Activated CD8-positive, alpha-beta memory T cell treated with anti-CD3 and anti-CD28 coated beads, Interleukin-2, amount 50 U/mL, for 24 hours (primary cell): Measurements from ENCODE around the gene SNAP29.
"Not testable (repeated sequence)": the region's sequence is repeated elsewhere in the genome, so short reads cannot be mapped to it uniquely, and the experiment has no call there.

Experiments
- DNase-seq: peaks from one replicate; pipeline ENCODE4 v3.0.0-alpha.2; 2020; ENCODE audit errors: extremely low read depth

SNAP29 gene

GRCh38 chr22:20858615-20859416, at the start of gene SNAP29, which contains the start of gene PI4KA:
TSS of gene SNAP29 (plus strand) at chr22:20859007. CDS start at chr22:20859111, 104 bp downstream.
TSS of gene PI4KA (minus strand) at chr22:20858811. CDS start at chr22:20858725, 86 bp downstream.
- peak; percentile 92 for DNase-seq

GRCh38 chr22:20809538-20810185, 49.1 kb upstream of the SNAP29 start:
- DNase-seq, result no peak

GRCh38 chr22:20810645-20811044, 48.2 kb upstream of the SNAP29 start:
- no peak for DNase-seq

- no peak for DNase-seq
These were observed 47.6 kb upstream of the SNAP29 start for GRCh38 chr22:20811171-20811570.

- DNase-seq, result no peak
These were observed 46.7 kb upstream of the SNAP29 start for GRCh38 chr22:20811971-20812660.

GRCh38 chr22:20813056-20813455, 45.8 kb upstream of the SNAP29 start:
- DNase-seq, result no peak

GRCh38 chr22:20814221-20814808, 44.5 kb upstream of the SNAP29 start:
- DNase-seq, result no peak

- no peak for DNase-seq
These were observed 43.2 kb upstream of the SNAP29 start for GRCh38 chr22:20815477-20816050.

GRCh38 chr22:20816559-20816958, 42.2 kb upstream of the SNAP29 start:
- no peak for DNase-seq

- no peak for DNase-seq
These were observed 40.3 kb upstream of the SNAP29 start for GRCh38 chr22:20818471-20818870.

- no peak for DNase-seq
These were observed 39.3 kb upstream of the SNAP29 start for GRCh38 chr22:20819471-20819870.

- not testable (repeated sequence) for DNase-seq
These were observed 37.0 kb upstream of the SNAP29 start for GRCh38 chr22:20821717-20822239.

GRCh38 chr22:20822240-20822639, 36.6 kb upstream of the SNAP29 start:
- DNase-seq, result no peak

GRCh38 chr22:20823264-20823663, 35.5 kb upstream of the SNAP29 start:
- DNase-seq, result no peak

- not testable (repeated sequence) for DNase-seq
These were observed 33.6 kb upstream of the SNAP29 start for GRCh38 chr22:20825216-20825615.

- DNase-seq, result no peak
These were observed 33.2 kb upstream of the SNAP29 start for GRCh38 chr22:20825624-20826023.

- not testable (repeated sequence) for DNase-seq
These were observed 32.2 kb upstream of the SNAP29 start for GRCh38 chr22:20826373-20827152.

- no peak for DNase-seq
These were observed 29.2 kb upstream of the SNAP29 start for GRCh38 chr22:20829491-20830134.

- no peak for DNase-seq
These were observed 25.6 kb upstream of the SNAP29 start for GRCh38 chr22:20833225-20833665.

GRCh38 chr22:20834206-20834605, 24.6 kb upstream of the SNAP29 start:
- DNase-seq, result no peak
